HG03342 (cell line): Measurements from ENCODE around the gene FBXL20.
"Not testable (repeated sequence)": the region's sequence is repeated elsewhere in the genome, so short reads cannot be mapped to it uniquely, and the experiment has no call there.

Experiments used
- ATAC-seq: cut with Tn5 transposase; IDR thresholded peaks from one replicate; pipeline ENCODE4 v1.9.1; 2021; ENCODE audit warnings: mild to moderate bottlenecking, moderate library complexity; ENCODE audit not compliant: unreplicated experiment

Gene FBXL20

DNA sequence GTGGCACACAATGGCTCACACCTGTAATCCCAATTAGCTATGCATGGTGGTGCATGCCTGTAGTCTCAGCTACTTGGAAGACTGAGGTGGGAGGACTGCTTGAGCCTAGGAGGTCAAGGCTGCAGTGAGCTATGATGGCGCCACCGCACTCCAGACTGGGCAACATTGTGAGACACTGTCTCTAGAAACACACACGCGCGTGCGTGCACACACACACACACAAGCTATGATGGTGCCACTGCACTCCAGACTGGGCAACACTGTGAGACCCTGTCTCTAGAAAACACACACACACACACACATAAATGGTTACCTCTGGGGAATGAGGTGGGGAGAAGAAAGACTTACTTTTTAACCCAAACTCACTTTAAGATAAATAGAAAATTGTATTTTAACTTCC lies 16.4 kb downstream of the FBXL20 start:
- no peak for ATAC-seq

GRCh38 chr17:39380144-39380543 lies 21.3 kb downstream of the FBXL20 start:
- no peak for ATAC-seq

DNA sequence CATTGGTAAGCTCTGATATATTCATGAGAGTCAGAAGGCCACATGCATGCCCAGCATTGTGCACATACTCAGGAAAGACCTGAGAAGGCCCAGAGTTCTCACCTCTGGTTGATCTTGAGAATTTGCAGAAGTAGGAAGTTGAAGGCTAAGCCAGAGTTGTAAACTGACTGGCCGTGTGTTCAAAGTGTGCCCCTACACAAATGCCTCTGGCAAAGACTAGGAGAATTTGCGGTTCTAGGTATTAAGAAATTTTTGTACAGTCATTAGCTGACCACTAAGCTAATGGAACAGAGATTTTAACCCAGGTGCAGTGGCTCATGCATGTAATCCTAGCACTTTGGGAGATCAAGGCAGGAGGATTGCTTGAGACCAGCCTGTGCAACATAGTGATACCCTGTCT lies 25.0 kb downstream of the FBXL20 start:
- ATAC-seq, result no peak

DNA sequence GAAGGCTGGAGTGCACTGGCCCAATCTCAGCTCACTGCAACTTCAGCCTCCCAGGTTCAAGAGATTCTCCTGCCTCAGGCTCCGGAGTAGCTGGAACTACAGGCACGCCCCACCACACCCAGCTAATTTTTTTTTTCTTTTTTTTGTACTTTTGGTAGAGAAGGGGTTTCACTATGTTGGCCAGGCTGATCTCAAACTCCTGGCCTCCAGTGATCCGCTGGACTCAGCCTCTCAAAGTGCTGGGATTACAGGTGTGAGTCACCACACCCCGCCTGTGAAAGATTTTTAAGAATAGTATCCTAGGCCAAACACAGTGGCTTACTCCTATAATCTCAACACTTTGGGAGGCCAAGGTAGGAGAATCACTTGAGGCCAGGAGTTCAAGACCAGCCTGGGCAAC lies 33.6 kb downstream of the FBXL20 start:
- not testable (repeated sequence) for ATAC-seq

- ATAC-seq, result no peak
Observed at GRCh38 chr17:39365872-39366271, 35.6 kb downstream of the FBXL20 start.

- no peak for ATAC-seq
Observed at GRCh38 chr17:39365242-39365641, 36.2 kb downstream of the FBXL20 start.

DNA sequence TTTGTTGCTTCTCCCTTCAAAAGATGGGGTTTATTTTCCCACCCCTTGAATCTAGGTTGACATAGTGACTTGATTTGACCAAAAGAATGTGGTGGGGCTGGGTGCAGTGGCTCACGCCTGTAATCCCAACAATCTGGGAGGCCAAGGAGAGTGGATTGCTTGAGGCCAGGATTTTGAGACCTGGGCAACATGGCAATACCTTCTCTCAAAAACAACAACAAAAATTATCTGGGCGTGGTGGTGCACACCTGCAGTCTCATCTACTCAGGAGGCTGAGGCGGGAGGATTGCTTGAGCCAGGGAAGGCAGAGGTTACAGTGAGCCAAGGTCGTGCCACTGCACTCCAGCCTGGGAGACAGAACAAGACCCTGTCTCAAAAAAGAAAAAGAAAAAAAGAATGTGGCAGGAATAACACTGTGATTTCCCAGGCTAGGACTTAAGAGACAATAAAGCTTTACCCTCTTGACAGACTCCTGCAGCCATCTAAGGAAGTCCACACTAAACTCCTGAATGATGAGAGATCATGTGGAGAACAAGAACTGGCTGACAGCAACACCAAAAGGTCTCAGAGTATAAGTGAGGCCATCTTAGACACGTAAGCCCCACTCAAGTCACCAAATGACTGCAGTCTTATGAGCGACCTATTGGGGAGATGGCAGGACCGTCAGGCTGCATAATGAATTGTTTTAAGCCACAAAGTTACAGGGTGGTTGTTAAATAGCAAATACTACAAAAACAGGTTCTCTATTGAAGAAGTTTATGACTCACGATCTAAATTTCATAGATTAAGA lies 37.0 kb downstream of the FBXL20 start:
- ATAC-seq, result no peak

DNA sequence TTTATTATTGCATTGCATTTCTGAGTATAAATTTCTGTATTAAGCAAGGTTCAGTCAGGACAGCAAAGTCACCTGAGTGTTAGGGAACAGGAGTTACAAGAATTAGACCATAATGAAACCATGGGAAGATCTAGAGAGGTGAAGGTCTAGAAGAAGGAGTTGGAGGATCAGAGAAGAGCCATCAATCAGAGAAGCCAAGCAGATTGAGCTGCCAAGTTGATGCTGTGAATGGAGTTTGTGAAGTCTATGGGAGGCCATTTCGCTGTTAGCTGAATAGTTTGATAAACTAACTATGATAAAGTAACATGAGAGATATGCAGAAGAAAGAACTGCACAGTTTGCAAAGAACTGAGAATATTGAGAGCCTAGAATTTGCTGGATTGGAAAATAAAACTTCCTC lies 40.4 kb downstream of the FBXL20 start:
- ATAC-seq, result no peak

- no peak for ATAC-seq
Observed at GRCh38 chr17:39360537-39360936, 40.9 kb downstream of the FBXL20 start.

- no peak for ATAC-seq
Observed at GRCh38 chr17:39359994-39360393, 41.4 kb downstream of the FBXL20 start.

GRCh38 chr17:39357986-39358385 lies 43.4 kb downstream of the FBXL20 start:
- ATAC-seq, result no peak

DNA sequence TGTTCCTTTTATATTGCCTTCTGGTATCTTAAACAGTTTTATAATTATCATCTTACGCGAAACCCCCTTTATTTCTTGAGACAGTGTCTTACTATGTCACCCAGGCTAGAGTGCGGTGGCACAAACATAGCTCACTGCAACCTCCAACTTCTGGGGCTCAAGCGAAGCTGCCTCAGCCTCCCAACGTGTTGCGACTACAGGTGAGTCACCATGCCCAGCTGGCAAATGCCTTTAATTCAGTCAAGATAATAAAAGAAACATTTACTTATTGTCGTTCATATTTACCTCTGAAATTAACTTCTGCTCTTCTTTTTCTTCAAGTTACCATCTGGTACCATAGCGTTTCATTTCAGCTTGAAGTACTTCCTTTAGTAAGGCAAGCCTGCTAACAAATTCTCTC lies 43.9 kb downstream of the FBXL20 start:
- no peak for ATAC-seq

DNA sequence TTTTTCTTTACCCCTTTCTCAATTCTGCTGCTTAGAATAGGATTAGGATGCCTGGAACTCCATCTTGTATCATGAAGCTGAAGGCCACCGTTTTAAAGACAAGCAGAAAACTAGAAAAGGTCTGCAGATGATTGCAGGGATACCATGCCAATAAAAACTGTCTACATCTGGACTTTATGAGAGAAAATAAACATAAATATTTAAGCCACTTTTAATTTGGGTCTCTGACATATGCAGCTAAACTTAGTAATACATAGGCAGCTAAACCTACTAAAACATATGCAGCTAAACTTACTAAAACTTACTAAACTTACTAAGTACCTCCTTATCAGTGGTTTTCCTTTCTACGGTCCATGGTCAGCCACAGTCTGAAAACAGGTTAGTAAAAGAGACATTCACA lies 48.4 kb downstream of the FBXL20 start:
- no peak for ATAC-seq

- no peak for ATAC-seq
Observed at GRCh38 chr17:39352511-39352910, 48.9 kb downstream of the FBXL20 start.

GRCh38 chr17:39351508-39351907 lies 49.9 kb downstream of the FBXL20 start:
- ATAC-seq, result no peak

DNA sequence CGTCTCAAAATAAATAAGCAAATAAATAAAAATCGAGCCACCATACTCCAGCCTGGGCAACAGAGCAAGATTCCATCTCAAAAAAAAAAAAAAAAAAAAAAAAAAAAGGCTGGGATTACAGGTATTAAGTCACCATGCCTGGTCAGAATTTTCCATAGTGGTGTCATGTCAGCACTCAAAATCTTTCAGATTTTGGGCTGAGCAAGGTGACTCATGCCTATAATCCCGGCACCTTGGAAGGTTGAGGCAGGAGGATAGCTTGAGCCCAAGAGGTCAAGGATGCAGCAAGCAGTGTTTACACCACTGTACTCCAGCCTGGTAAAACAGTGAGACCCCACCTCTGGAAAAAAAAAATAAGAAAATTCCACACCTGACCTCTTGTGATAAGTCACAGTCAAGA lies 52.2 kb downstream of the FBXL20 start:
- no peak for ATAC-seq

GRCh38 chr17:39346863-39347262 lies 54.6 kb downstream of the FBXL20 start:
- ATAC-seq, result not testable (repeated sequence)

DNA sequence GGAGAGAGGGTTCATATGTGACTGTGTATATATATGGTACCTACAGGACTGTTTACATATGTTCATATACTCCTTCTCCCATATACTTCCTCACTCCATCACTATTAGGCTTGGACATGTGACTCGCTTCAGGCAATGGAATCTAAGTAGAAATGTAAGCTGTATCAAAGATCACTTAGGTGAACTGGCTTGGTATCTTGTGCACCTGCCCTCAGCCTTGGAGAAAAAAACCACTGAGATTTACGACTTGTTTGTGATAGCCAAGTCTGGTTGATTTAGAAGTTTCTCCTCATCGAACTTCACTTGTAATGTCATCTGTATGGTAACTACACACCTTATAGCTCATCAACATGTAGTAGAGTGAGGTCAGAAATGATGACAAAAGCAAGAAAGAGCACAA lies 59.9 kb downstream of the FBXL20 start:
- ATAC-seq, result no peak

DNA sequence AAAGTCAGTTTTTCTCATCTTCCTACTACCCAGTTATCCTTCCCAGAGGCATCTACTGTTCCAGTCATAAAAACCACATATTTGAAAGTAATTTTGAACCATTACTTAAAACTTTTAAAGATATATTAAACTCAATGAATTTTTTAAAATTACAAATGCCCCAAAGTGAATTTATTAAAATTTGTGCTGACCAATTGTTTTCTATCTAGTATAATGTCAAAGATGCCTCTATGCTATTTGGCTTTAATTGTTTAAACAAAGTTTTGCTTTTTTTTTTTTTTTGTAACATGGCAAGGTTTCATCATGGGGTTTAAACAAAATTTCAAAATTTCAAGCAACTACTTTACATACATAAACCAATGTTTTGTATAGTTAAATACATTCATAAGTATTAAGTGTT lies 60.7 kb downstream of the FBXL20 start:
- ATAC-seq, result no peak

- ATAC-seq, result no peak
Observed at GRCh38 chr17:39339272-39339671, 62.2 kb downstream of the FBXL20 start.

DNA sequence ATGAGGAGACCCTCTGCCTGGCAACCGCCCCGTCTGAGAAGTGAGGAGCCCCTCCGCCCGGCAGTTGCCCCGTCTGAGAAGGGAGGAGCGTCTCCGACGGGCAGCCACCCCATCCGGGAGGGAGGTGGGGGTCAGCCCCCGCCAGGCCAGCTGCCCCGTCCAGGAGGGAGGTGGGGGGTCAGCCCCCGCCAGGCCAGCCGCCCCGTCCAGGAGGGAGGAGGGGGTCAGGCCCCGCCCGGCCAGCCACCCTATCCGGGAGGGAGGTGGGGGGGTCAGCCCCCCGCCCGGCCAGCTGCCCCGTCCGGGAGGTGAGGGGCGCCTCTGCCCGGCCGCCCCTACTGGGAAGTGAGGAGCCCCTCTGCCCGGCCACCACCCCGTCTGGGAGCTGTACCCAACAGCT lies 63.8 kb downstream of the FBXL20 start:
- not testable (repeated sequence) for ATAC-seq

GRCh38 chr17:39335704-39336223 lies 65.7 kb downstream of the FBXL20 start:
- ATAC-seq, result no peak
